ENCODE data around the gene KRTAP4-1.
"Not testable (repeated sequence)": the region's sequence is repeated elsewhere in the genome, so short reads cannot be mapped to it uniquely, and the experiment has no call there.

Gene KRTAP4-1

GRCh38 chr17:41184480-41184961 lies at the start of gene KRTAP4-1:
KRTAP4-1 (minus strand) TSS chr17:41184911; CDS start chr17:41184854, 57 bp downstream.
- no peak for DNase-seq (ENCODE audit: low spot score)

- DNase-seq (ENCODE audit: low spot score) = not testable (repeated sequence)
Observed at GRCh38 chr17:41232399-41233105, 47.8 kb upstream of the KRTAP4-1 start, which contains the start of gene KRTAP9-3. KRTAP9-3 (plus strand) TSS chr17:41232449; CDS start chr17:41232502, 53 bp downstream.

GRCh38 chr17:41231731-41232130 lies 47.0 kb upstream of the KRTAP4-1 start:
- DNase-seq (ENCODE audit: low spot score) = no peak

GRCh38 chr17:41230094-41230493 lies 45.4 kb upstream of the KRTAP4-1 start:
- no peak for DNase-seq (ENCODE audit: low spot score)

- DNase-seq (ENCODE audit: low spot score) = not testable (repeated sequence)
Observed at GRCh38 chr17:41226598-41227095, 41.9 kb upstream of the KRTAP4-1 start, which contains the start of gene KRTAP9-2. KRTAP9-2 (plus strand) TSS chr17:41226648; CDS start chr17:41226655, 7 bp downstream.

- no peak for DNase-seq (ENCODE audit: low spot score)
Observed at GRCh38 chr17:41226051-41226450, 41.3 kb upstream of the KRTAP4-1 start.

GRCh38 chr17:41223821-41224220 lies 39.1 kb upstream of the KRTAP4-1 start:
- no peak for DNase-seq (ENCODE audit: low spot score)

GRCh38 chr17:41215681-41216080 lies 31.0 kb upstream of the KRTAP4-1 start:
- no peak for DNase-seq (ENCODE audit: low spot score)

GRCh38 chr17:41212524-41213169 lies 27.9 kb upstream of the KRTAP4-1 start:
- no peak for DNase-seq (ENCODE audit: low spot score)

GRCh38 chr17:41211845-41212466 lies 27.2 kb upstream of the KRTAP4-1 start:
- DNase-seq (ENCODE audit: low spot score) = peak; percentile 82

- no peak for DNase-seq (ENCODE audit: low spot score)
Observed at GRCh38 chr17:41199421-41200078, 14.8 kb upstream of the KRTAP4-1 start.

- DNase-seq (ENCODE audit: low spot score) = no peak
Observed at GRCh38 chr17:41196068-41196467, 11.4 kb upstream of the KRTAP4-1 start.

- DNase-seq (ENCODE audit: low spot score) = no peak
Observed at GRCh38 chr17:41190328-41190727, 5.6 kb upstream of the KRTAP4-1 start.

- not testable (repeated sequence) for DNase-seq (ENCODE audit: low spot score)
Observed at GRCh38 chr17:41189837-41190318, 5.2 kb upstream of the KRTAP4-1 start, which contains the start of gene KRTAP9-1. KRTAP9-1 (plus strand) TSS chr17:41189887; CDS start chr17:41189887, 0 bp downstream.

GRCh38 chr17:41186872-41187271 lies 2.2 kb upstream of the KRTAP4-1 start:
- DNase-seq (ENCODE audit: low spot score) = no peak

GRCh38 chr17:41185001-41185400 lies 290 bp upstream of the KRTAP4-1 start:
- DNase-seq (ENCODE audit: low spot score) = peak; percentile 69

- DNase-seq (ENCODE audit: low spot score) = peak; percentile 89
Observed at GRCh38 chr17:41178843-41179616, 5.7 kb downstream of the KRTAP4-1 start.

- peak; percentile 93 for DNase-seq (ENCODE audit: low spot score)
Observed at GRCh38 chr17:41178341-41178740, 6.4 kb downstream of the KRTAP4-1 start.

GRCh38 chr17:41177727-41178271 lies 6.9 kb downstream of the KRTAP4-1 start, which contains the start of gene KRTAP4-2:
KRTAP4-2 (minus strand) TSS chr17:41178221; CDS start chr17:41178164, 57 bp downstream.
- DNase-seq (ENCODE audit: low spot score) = no peak

GRCh38 chr17:41176744-41177387 lies 7.8 kb downstream of the KRTAP4-1 start:
- no peak for DNase-seq (ENCODE audit: low spot score)
